ENCODE results near the gene TMEM63A.

GRCh38 chr1:225848030-225848955 lies 33.9 kb downstream of the TMEM63A start:
- no peak for TF ChIP-seq CTCF (IDR thresholded peaks at IDR 0.05; ENCODE audit: insufficient read depth, low read length, poor library complexity, severe bottlenecking)
- TF ChIP-seq EZH2phosphoT487 (conservative IDR thresholded peaks at IDR 0.05; ENCODE audit: low read length) = no peak

Data from SU-DHL-6 (cell line).